HG02970 (cell line): ENCODE results near the gene DNAI1.

Experiments used
- ATAC-seq: cut with Tn5 transposase; IDR thresholded peaks from one replicate; pipeline ENCODE4 v1.9.1; 2021; ENCODE audit warnings: mild to moderate bottlenecking, moderate library complexity, moderate number of reproducible peaks; ENCODE audit not compliant: unreplicated experiment, low FRiP score

Gene DNAI1

GRCh38 chr9:34555936-34556525 lies 97.4 kb downstream of the DNAI1 start:
- ATAC-seq: no peak

GRCh38 chr9:34556949-34557348 lies 98.3 kb downstream of the DNAI1 start:
- no peak for ATAC-seq

- no peak for ATAC-seq
Measured at GRCh38 chr9:34557426-34558321, 99.1 kb downstream of the DNAI1 start.

- ATAC-seq: no peak
Measured at GRCh38 chr9:34558364-34558763, 99.8 kb downstream of the DNAI1 start.

- ATAC-seq: no peak
Measured at GRCh38 chr9:34558919-34559623, 100.5 kb downstream of the DNAI1 start.

DNA sequence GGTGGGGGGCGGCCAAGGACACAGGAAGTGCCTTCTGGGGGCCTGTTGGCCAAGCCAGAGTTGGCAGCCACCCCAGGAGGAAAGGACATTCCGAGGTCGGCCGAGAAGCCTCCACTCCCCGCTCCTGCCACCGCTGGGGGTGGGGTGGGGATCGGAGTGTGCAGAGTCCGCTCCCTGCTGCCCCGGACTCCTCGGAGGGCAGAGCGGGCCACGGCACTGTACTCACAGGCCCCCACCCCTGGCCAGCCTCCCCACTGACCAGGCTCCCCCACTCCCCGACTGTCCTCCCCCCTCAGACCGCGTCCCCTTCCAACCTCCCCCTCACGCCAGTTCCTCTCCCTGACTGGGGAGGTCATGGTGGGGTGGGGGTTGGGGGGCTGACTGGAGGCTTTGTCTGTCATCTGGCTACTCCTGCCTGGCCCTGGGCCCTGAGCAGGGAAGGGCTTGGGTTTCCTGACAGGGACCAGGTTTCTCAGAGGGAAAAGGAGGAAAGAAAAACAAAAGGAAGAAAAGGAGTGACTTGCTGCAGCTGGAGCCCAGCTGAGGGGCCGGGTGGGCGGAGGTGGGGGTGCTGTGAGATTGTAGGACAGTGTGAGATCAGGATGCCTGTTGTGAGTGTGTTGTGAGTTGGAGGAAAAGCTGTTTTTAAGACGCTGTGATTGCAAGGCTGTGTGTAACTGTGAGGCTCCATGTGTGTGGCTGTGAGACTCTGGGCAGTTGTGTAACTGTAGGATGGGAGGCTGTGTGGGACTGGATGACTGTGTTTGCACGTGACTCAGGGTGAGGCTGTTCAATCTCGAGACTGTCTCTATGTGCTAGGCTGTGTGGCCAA lies 101.2 kb downstream of the DNAI1 start:
- ATAC-seq: no peak

- ATAC-seq: no peak
Measured at GRCh38 chr9:34560599-34561214, 102.1 kb downstream of the DNAI1 start.

DNA sequence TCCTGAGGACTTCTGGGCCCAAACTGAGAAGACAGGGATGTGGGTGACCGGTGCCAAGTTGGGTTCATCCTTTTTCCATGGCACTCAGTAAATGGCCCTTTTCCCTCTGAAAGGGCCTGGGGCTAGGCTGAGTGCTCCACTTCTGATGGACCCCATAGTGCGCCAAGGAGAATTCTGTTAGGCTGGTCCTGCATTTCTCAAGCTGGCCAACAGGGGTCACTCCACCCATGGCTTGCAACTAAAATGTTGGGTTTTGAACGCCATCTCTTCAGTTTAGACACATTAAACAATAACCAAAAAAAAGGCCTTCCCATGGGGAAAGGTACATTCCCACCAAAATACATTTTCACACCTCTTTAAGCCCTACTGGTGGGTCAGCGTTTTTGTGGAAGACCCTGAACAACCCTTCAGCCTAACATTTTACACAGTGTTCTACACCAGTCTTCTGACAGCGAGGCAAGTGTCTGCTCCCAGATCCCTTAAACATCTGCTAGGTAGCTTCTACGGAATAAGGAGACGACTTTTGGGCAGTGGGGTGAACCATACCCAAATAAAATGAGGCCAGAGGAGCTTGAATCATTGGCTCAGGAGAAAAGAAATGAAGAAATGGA lies 103.6 kb downstream of the DNAI1 start:
- ATAC-seq: no peak

DNA sequence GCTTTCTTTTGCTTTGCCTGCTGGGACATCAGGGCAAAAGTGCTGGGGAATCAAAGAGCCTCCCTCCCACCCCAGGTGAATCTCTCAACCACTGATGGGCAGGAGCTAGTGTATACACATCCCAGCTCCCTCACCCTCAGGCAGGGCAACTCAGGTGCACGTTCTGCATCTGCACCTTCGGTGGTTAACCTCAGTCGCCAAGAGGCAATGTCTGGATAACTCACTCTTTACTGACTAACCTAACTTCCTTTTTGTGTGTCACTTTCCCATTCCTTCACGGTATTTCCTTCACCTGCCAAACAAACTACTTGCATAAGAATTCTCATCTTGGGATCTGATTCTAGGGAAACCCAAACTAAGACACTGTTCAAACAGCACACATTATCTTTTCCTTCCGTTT lies 104.7 kb downstream of the DNAI1 start:
- ATAC-seq: no peak

DNA sequence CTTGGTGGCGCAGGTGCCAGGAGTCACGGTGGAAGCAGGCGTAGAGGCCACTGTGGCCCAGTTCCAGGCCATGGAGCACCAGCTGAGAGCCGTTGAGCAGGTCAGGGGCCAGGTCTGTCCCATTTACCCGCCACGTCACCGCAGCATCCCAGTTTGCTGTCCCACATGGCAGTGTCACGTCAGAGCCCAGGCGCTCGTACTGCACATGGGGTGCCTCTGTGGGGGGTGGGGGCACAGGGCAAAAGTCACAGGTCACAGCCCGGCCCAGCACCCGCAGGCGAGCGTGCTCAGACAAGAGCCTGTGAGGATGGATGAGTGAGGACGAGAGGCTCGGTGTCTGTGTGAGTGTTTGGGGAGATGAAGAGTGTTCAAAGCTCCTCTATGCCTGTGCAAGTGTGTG lies 106.0 kb downstream of the DNAI1 start:
- no peak for ATAC-seq

DNA sequence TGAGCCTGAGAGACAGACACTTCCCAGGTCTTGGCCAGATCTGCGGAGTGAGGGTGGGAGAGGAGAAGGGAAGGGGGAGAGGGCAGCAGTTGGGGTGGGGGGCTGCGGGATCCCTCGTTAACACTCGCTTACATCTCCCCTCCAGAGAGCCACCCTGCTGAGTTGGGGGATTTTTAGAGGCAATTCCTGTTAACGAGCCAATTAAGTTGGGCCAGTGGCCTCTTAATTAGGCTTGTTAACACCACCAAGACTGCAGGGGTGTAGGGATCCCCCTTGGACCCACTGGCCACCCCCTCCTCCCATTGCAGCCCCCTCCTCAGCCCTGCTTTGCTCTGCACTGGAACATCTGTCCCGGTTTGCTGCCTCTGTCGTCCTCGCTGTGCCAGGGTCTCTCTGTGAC lies 107.3 kb downstream of the DNAI1 start:
- ATAC-seq: no peak

- no peak for ATAC-seq
Measured at GRCh38 chr9:34566322-34566721, 107.7 kb downstream of the DNAI1 start.

- no peak for ATAC-seq
Measured at GRCh38 chr9:34566972-34567371, 108.4 kb downstream of the DNAI1 start.

GRCh38 chr9:34568133-34568532 lies 109.5 kb downstream of the DNAI1 start:
- ATAC-seq: no peak

DNA sequence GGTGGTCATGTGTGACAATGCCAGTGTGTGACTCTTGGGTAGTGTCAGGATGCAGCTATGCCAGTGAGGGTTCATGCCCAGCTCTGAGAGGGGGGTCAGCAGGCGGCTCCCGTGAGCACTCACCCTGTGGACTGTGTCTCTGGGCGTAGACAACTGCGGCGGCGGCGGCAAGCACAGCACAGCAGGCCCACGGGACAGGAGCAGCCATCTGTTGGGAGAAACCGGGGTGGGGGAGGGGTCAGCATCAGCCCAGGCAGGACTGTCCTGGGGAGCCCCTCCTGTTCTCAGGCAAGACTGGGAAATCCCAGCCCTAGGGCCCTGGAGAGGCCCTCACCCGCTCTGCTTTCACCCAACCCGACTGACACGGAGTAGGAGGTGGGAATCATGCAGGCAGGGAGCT lies 110.2 kb downstream of the DNAI1 start:
- no peak for ATAC-seq

DNA sequence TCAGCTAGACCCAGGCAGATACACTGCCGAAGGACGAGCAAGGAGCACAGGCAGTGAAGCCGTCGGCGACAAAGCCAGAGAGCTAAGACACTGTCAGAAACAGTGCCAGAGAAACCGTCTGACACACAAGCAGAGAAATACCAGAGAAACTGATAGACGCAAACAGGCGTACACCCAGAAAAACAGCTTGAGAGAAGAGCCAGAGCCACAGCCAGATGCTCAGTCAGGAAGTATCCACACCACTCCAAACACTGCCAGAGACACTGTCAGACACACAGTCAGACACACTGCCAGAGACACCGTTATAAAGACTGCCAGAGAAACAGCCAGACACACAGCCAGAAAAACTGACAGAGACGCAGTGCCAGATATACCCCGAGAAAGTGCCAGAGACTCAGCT lies 111.8 kb downstream of the DNAI1 start:
- no peak for ATAC-seq
